Stimulated activated CD4-positive, alpha-beta T cell treated with anti-CD3 and anti-CD28 coated beads, Interleukin-12 subunit alpha, Interleukin-12 subunit beta, amount 100 ng/mL, for 48 hours (primary cell): ENCODE measurements around the gene ZNF532.
"Not testable (repeated sequence)": the region's sequence is repeated elsewhere in the genome, so short reads cannot be mapped to it uniquely, and the experiment has no call there.

Experiments
- DNase-seq, 3 donors: peaks; one replicate each; pipeline ENCODE4 v3.0.0-alpha.2; 2020; ENCODE audit warnings: low read depth in 2 of 3, low spot score in 1 of 3

Gene ZNF532

DNA sequence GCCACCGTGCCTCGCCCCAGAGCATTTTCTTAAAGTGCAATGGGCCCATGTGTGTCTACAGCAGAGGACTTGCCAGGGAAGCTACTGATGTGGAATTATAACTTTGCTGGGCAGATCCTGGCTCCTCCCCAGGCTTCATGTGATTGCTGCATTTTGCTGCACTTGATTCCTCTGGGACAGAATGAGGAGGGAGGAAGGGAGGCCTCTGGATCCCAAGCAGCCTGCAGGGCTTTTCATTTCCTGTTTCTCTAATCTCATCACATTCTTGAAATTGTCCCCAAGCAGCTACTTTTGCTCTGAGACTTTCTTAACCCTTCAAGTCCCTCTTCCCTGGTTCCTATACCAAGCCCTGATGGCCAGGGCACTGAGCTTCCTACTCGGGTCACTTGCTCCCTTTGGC, 140.6 kb downstream of the ZNF532 start:
- no peak for DNase-seq

DNA sequence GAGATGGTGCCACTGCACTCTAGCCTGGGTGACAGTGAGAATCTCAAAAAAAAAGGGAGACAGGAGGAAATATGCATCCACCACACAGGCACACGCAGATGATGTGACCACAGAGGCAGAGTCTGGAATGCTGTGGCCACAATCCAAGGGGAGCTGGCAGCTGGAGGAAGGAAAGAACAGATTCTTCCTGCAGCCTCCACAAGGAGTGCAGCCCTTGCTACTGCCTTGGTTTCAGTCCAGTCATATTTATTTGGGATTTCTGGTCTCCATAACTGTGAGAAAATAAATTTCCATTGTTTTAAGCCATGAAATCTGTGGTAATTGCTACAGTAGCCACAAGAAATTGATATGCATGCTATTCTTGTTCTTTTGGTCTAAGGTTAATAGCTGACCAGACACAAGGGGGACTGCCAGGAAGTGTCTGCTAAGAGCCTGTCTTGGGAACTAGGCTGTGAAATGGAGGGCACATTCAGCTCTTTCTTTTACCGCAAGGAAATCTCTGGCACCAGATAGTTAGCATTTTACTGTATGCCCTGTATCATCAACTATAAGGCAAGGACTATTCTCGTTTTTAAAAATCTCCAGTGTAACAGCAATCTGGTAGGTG, 141.9 kb downstream of the ZNF532 start:
- DNase-seq: no peak

DNA sequence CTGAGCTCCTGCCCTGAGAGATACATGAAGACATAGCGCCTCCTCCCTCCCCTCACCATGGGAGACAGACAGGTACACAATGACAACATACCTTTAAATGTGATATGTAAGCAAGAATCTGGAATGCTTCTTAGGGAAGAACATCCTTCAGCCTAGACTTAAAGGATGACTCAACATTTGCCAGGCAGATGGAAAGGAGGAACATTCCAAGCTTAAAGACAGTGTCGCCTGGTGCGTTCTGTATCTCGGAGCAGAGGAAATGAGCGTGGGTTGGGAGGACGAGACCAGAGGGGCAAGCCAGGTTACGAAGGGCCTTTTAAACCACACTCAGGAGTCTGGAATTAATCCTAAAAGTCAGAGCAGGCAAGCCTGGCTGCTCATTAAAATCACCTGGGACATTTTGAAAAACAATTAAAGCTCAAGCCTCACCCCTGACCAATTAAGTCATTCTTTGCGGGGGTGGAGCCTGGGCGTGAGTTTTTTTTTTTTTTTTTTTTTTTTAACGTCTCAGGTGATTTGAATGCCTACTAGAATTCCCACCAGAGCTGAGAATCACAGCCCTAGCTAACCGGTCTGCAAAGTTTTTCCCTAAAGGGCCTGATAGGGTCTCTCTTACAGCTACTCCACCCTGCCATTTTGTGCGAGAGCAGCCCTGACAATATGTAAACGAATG, 143.8 kb downstream of the ZNF532 start:
- DNase-seq: no peak

DNA sequence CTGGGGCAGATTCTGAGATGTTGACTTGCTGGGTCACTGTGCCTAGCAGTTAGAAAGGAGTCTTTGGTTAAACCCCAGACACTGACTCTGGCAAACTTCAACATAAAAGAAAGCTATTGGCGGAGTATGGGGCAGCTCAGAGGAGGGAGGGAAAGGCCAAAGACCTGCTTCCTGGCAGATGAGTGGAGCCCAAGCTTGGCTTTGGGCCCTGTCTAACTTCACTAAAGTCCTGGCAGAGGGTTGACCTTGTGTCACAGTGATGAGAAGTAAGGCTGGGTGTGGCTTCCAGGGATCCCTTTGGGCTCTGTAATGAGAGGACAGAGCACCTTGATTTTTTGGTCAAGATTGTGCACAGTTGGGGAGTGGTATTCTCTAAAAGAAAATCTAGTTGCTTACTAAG, 145.2 kb downstream of the ZNF532 start:
- DNase-seq: no peak

DNA sequence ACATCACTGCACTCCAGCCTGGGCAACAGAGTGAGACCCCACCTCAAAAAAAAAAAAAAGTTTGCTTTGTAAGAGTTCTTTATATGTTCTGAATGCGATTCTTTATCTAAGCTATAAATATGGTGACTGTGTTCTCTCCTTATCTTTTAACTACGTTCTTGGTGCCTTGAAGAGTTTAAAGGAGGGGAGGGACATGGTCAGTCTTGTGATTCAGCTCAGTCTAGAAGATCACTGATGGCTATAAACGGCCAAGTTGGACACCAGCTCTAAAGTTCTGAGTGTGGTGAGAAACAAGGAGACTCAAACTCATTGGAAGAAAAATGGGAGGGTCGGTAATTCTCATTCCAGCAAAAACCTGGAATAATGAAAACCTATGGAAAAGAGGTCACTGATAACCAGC, 146.6 kb downstream of the ZNF532 start:
- no peak for DNase-seq

DNA sequence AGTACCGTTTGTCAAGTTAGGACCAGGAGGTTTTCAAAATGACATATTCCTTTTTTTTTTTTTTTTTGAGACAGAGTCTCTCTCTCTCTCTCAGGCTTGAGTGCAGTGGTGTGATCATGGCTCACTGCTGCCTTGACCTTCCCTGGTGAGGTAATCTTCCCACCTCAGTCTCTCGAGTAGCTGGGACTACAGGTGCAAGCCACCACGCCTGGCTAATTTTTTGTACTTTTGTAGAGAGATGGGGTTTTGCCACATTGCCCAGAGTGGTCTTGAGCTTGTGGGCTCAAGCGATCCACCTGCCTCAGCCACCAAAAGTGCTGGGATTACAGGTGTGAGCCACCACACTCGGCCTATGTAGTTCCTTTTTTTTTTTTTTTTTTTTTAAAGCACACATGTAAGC, 147.1 kb downstream of the ZNF532 start:
- DNase-seq: no peak

DNA sequence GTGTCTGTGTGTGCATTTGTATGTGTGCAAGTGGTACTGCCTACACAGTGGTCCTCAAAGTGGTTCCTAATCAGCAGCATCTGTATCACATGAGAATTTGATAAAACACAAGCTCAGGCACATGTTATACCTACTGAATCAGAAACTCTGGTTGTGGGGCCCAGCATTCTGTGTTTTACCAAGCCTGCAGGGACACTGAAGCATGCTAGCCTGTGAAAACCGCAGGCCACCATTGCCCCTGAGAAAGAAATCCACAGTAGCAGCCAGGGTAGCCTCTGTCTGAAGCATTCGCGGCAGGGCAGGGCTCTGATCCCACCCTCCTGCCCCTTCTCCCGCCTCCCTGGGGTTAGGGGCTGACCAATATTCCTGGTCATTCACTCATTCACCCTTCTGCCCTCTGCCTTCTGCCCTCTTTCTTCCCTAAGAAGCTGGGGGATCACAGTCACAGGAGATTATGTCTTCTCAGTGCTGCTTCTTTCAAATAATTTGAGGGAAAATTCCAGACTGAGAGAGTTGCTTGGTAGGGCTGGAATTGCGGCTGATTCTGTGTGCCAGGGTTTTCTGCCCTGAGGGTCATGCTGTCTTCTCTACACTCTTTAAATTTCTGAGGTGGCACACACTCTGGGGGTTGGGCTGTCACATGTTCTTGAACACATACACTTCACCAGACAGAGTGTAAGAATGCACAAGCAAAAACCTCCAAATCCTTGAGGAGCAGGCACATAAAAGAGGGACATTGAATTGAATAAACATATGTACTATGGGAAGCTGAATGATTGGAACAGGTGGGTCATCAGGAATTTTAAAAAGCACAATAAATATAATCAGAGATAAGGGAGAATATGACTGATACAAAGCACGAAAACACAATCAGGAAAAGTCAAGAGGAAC, 148.4 kb downstream of the ZNF532 start:
- no peak for DNase-seq

DNA sequence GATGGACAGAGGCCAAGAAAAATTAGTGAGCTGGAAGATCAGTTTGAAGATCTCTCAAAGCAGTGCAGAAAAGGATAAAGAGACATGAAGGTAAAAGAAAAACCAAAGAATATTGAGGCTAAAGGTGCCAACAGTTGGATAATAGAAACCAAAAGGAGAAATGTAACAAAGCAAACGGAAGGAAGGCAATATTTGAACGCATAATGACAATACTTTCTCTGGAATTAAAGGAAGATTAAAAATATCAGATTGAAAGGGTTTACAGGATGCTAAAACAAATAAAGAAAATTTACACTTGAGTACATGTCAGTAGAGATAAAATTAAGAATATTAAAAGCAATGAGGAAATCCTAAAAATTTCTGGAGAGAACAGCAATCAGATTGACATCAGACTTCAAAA, 149.1 kb downstream of the ZNF532 start:
- DNase-seq: no peak

DNA sequence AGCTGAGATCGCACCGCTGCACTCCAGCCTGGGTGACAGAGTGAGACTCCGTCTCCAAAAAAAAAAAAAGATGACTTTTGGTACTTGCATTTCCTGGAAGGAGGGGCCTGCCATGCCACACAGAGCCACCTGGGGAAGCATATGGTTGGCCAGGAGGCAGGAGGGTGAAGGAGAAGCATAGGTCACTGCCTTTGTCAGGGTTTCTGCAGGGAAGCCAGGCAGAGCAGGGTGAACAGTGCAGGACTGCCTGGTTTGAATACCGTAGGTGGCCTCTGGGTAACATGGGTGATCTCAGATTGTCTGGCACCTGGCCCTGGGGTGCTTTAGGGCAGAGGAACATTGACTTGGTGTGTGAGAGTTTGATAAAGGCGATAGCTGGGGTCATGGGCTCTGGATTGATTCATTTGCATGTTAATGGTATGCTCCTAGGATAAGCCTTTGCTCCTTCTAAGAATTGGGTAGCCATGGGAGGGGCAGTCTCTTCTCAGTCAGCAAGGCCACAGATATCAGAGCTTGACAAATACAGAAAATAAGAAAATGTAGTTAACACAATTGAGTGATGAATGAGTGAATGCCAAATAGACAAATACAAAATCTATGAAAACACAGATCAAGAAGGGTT, 151.0 kb downstream of the ZNF532 start:
- DNase-seq: no peak

DNA sequence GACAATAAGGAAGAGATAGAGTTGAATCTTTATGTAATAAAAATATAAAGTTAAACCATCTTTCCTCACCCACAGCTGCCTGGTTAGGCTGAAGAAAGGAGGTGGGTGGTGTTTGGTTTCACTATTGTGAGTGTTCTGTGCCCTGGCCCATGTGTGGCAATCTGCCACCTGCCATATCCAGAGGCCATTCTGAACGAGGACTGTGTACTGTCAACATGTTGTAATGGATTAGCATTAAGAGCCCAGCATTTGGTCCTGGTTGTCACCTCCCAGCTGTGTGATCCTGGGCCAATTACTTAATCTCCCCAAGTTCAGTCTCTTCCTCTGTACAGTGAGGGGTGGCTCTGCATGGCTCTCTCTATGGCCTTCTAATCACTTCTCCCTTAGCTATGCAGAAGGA, 156.8 kb downstream of the ZNF532 start:
- DNase-seq: no peak

DNA sequence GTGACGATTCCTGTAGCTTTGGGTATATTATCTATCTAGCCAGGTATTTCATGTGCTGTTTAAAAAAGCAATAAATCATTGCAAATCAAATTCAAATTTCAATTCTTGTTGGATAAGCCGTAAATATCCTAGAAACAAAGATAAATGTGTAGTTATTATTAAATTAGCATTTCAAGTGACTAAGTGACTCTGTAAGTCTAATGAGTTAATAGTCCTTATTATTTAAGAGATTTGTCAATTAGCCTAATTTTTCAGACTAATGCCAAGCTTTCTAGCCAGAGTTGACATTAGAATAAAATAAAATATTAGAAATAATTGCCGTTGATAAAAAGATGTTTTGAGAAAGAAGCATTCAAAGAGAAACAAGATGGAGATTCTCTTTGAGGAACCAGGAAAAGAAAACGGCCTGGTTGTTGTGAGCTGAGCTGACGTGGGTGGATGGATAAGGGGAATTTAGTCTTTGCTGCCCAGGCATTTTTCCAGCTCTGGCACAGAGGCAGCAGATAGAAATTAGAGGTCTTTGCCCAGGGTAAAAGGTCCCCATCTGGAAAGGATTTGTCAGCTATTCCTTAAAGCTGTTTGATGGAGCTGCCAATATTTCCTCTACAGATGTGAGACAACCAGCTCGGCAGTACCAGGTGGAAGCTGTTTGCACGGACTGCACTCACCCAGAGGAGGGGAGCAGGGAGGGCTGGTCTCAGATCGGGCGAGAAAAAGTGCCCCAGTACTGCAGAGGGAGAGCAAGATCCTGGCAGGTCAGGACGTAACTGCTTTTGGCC, 157.7 kb downstream of the ZNF532 start:
- DNase-seq: no peak

DNA sequence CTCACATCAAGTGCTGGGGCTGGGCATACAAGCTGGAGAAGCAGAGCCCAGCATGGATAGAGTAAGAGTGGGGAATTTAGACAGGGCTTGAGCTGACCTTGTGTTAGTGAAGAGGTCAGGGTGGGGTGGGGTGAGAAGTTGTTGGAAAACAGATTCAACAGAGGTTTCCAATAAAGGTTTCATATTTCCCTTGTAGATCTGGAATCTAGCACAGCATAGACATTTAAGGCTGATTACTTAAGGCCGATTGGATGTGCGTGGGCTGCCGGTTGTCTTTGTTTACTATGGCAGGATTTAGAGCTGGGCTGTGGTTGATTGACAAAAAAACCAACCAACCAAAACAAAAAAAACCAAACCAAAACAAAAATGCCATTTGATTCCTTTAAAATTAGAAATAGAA, 160.2 kb downstream of the ZNF532 start:
- no peak for DNase-seq

DNA sequence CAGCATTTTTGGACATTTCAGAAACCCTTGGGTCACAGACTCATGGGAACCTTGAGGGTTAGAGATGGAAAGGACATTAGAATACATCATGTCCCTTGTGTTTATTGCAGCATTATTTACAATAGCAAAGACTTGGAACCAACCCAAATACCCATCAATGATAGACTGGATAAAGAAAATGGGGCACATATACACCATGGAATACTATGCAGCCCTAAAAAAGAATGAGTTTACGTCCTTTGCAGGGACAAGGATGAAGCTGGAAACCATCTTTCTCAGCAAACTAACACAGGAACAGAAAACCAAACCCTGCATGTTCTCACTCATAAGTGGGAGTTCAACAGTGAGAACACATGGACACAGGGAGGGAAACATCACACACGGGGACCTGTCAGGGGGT, 160.9 kb downstream of the ZNF532 start:
- DNase-seq: not testable (repeated sequence)

DNA sequence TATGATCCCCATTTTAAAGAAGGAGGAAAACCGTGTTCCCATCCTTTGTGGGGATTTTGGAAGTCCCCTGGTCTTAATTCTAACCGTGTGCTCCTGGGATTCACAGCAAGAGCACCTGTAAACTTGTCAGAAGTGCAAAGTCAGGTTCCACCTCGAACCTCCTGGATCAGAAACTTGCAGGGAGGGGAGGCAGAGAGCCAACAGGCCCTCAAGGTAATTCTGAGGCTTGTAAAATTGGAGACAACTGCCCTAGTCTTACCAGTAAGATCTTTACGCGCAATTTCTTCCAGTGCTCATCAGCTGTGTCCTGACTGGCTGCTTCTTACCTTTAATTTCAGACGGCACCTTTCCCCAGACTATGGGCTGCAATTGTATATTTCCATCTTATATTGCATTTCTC, 161.7 kb downstream of the ZNF532 start:
- DNase-seq: no peak

DNA sequence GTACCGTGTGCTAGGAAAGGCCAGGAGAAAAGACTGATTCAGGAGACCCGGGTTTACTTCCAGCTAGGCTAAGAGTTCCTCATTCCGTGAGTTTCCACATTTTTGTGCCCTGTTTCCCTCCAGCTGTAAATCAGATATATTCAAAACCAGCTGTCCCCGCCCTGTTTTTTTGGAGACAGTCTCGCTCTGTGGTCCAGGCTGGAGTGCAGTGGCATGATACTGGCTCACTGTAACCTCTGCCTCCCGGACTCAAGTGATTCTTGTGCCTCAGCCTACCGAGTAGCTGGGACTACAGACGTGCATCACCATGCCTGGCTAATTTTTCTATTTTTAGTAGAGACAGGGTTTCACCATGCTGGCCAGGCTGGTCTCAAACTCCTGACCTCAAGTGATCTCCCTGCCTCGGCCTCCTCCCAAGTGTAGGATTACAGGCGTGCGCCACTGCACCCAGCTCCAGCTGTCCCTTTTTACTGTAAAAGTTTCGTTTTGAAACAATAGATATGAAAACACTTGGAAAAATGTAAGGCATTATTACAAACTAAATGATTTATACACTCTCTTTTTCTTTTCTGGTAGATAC, 162.2 kb downstream of the ZNF532 start:
- no peak for DNase-seq

DNA sequence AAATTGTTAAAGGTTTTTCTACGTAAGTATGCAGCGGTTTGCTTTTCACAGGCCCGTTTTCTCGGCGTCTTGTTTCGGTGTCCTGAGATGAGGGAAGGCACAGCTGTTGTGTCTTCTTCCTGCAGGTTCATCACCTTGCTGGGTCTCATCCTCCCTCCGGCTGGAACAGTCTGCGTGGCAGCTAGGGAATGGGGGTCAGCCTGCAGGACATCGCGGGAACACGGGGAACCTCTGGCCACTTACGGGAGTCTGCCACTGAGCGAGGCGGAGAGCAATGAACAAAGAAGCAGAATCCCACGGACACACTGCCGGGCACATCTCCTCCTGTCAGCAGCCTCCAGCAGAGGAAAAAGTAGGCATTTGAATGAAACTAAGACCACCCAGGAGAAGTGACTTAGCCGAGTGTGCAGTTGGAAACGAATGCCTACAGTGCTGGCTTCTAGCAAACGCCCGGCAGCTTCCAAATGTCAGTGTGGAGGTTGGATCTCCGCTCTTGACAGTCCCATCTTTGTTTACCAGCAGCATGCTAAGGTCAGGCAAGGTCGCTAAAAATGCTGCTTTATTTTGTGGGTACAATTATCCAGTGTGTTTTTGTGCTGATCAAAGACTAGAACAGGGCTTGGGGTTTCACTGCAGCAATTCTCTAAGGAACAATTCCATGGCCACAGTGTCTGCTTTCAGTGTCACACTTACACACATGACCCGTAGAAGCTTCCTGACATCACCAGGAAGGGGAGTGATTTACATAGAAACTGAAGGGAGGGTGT, 165.2 kb downstream of the ZNF532 start:
- DNase-seq: no peak

DNA sequence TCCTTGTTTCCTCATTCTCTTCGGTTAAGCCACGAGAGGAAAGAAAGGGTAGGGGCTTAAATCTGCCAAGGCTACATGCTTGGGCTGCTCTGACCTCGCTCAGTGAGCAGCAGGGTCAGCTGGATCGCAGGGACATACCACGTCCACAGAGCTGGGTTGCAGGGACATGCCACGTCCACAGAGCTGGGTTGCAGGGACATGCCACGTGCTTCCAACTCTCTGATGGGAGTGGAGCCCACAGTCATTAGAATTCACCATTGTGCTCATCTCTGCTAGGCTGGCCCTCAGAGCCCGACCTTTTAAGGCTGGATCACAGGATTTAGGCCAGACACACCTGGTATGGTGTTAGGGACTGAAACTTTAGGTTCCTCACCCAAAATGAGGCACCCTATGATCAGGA, 167.6 kb downstream of the ZNF532 start:
- DNase-seq: no peak

DNA sequence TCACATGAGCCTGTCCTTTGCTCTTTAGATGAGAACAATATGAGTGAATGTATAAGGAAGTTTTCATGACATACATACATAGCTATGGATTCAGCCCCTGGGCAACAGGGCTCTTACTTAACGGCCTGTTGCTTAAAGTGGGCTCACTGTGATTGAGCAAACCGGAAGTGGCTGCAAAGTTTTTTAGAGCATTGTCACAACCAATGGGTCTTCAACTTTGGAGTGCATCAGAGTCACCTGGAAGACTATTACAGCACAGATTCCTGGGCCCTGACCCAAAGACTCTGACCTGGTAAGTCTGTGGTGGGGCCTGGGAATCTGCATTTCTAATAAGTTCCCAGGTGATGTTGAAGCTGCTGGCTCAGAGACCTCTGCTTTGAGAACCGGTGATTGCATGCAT, 168.7 kb downstream of the ZNF532 start:
- DNase-seq: no peak

DNA sequence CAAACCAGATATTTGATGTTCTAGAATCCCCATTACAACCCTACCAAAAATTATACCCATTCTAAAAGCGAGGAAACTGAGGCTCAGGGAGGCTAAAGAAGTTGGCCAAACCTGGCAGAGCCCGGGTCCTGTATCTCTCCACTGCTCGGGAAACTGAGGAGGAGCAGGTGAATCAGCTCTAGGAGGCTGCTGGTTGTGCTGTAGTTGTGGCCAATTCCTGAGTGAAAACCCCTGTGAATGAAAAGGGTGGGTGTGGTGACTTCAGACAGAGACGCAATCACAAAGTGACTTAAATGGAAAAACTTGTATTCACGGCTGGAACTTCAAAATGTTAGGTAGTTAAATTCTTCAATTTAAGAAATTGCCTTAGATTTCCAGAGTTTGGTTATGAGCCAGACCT, 169.3 kb downstream of the ZNF532 start:
- no peak for DNase-seq

DNA sequence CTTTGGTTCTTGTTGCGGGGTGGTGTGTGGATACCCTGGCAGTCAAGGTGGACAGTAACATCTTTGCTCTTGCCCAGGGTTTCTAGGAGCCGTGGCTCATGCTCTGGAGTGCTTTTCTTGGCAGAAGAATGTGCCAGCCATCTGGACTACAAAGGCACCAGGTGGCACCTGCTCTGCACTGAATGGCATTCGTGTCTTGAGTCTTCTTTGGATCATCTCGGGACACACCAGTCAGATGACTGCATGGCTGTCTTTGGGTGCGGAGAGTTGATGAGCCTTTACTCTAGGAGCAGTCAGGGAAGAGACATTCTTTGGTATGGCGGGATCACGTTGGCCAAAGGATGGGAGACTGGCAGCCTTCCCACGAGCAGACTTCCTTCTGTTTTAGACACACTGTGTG, 170.9 kb downstream of the ZNF532 start:
- DNase-seq: no peak
